ENCODE measurements around the gene ARID1A. TPM values are rescaled to one million over a fixed set of nuclear protein-coding genes. Genes with fewer than 3 reads are reported as not detected.

ARID1A gene
- total RNA-seq, 1 donor from 2014 or later = 85.1 TPM

DNA sequence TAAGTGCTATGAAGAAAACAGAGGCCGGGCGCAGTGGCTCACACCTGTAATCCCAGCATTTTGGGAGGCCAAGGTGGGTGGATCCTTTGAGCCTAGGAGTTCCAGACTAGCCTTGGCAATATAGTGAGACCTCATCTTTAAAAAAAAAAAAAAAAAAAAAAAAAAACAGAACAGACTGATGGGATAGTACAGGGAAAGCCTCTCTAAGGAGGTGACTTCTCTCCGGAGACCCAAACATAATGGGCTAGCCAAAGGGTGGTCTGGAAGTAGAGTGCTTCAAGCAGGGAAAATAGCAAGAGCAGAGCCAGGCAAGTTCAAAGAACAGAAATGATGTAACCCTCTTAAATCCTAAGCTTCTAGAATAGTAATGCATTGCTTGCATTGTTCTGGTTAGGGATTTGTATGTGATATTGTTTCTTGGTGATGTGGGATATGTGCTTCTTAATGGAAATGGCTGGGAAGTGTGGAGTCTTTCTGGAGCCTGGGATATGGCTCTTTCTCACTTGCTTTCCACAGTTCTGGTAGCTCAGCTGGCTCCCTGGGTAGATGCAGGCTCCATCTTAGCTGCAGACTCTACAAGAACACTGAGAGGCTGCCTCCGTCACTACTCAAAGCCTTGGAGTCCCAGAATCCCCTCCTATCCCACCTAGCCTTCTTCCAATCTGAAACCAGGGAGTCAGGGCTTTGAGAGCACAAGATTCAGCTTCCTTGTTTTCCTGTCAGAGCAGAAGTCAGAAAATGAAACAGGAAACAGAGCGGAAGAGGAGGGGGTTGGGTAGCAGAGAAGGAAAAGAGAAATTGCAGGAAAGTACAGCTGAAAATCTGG is 90.0 kb downstream of the ARID1A start:
- Histone ChIP-seq H3K36me3 (ENCODE audit: insufficient read depth, low read length) (peaks cover 17% of the 10 kb centered on the region), H3K9me3 (ENCODE audit: insufficient read depth, low read depth, low read length) (no peaks in the 10 kb centered on the region), H3K79me2 (ENCODE audit: insufficient read depth, low read length) (peaks cover 12% of the 10 kb centered on the region), H3K27me3 (ENCODE audit: insufficient read depth, low read length) (no peaks in the 10 kb centered on the region), H4K20me1 (ENCODE audit: insufficient read depth, low read length) (peaks cover 12% of the 10 kb centered on the region), H3K27ac (ENCODE audit: low read depth, low read length) (peak overlapping the region; percentile 95), H2AFZ (ENCODE audit: low read depth, low read length) (no peak overlapping the region), H3K4me1 (ENCODE audit: insufficient read depth, low read length) (peaks cover 55% of the 10 kb centered on the region), H3K4me3 (ENCODE audit: insufficient read depth, low read depth, low read length) (no peak overlapping the region), H3K4me2 (ENCODE audit: low read length) (peak overlapping the region; percentile 96), H3K9ac (ENCODE audit: low read length) (peak overlapping the region; percentile 92)
- DNase-seq (ENCODE audit: low read depth) (peak; percentile 56), FAIRE-seq (no peak)
- no peaks in the 10 kb centered on the region for H3K27me3 Mint-ChIP-seq (ENCODE audit: low read depth, unreplicated experiment)
- TF ChIP-seq, protein P1, sequence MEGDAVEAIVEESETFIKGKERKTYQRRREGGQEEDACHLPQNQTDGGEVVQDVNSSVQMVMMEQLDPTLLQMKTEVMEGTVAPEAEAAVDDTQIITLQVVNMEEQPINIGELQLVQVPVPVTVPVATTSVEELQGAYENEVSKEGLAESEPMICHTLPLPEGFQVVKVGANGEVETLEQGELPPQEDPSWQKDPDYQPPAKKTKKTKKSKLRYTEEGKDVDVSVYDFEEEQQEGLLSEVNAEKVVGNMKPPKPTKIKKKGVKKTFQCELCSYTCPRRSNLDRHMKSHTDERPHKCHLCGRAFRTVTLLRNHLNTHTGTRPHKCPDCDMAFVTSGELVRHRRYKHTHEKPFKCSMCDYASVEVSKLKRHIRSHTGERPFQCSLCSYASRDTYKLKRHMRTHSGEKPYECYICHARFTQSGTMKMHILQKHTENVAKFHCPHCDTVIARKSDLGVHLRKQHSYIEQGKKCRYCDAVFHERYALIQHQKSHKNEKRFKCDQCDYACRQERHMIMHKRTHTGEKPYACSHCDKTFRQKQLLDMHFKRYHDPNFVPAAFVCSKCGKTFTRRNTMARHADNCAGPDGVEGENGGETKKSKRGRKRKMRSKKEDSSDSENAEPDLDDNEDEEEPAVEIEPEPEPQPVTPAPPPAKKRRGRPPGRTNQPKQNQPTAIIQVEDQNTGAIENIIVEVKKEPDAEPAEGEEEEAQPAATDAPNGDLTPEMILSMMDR (IDR thresholded peaks at IDR 0.05; ENCODE audit: insufficient read depth, low read depth, low read length) = no peak
- TF ChIP-seq EZH2 (IDR thresholded peaks at IDR 0.05; ENCODE audit: insufficient read depth, low read length) = no peak
- H3K4me3 Mint-ChIP-seq (ENCODE audit: unreplicated experiment) = peak overlapping the region; percentile 90
- peaks cover 2% of the 10 kb centered on the region for H3K36me3 Mint-ChIP-seq (ENCODE audit: low read depth, unreplicated experiment)
- peaks cover 64% of the 10 kb centered on the region for H3K4me1 Mint-ChIP-seq (ENCODE audit: low read depth, unreplicated experiment)
- H3K27ac Mint-ChIP-seq (ENCODE audit: unreplicated experiment) = peak overlapping the region; percentile 100
- H3K9me3 Mint-ChIP-seq (ENCODE audit: unreplicated experiment) = no peaks in the 10 kb centered on the region

DNA sequence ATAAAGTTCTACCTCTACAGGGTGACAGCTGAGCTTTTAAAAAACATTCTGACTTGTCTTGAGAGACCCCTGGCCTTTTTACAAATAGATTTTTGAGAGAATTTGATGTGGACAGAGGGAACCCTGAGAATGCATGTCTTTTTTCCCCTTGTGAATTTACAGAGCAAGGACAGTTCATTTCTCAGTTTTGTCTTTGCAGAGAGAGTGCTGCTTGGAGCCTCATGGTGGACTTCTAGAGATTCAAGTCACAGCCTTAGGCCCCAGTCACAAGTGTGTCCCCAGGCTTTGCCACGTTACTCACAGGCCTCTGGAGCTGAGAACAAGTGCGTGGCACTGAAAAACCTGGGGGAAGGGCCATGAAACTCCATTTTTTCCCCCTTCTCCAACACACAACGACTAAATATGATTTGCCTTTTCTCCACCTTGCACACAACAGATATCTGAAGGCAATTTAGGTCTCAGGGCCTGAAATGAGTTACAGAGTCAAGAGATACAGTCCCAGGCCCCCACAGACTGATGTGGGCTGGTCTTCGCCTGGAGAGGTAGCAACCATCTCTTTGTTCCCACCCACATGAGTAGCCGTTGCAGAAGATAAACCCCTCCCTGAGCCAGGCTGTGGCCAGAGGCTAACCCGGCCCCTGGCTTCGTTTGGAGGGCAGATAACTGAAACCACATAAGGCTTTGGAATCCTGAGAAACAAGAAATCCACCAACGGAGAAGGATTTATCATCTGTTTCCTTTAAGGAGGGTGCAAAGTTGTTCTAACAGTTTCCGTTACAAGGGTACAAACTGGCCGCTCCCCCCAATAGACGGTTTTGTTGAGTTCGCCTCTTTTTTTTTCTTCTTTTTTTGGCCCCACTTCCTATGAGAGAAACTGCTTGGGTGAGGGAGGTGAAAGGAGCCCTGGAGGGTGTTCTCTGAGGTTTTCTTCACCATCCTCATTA is 90.9 kb downstream of the ARID1A start:
- peaks cover 12% of the 10 kb centered on the region for H3K79me2 ChIP-seq (ENCODE audit: insufficient read depth, low read length)
- no peak for TF ChIP-seq EZH2 (IDR thresholded peaks at IDR 0.05; ENCODE audit: insufficient read depth, low read length)
- H3K9me3 ChIP-seq (ENCODE audit: insufficient read depth, low read depth, low read length) = no peaks in the 10 kb centered on the region
- Mint-ChIP-seq H3K27me3 (ENCODE audit: low read depth, unreplicated experiment) (no peaks in the 10 kb centered on the region), H3K27ac (ENCODE audit: unreplicated experiment) (peak overlapping the region; percentile 100), H3K4me3 (ENCODE audit: unreplicated experiment) (peak overlapping the region; percentile 90), H3K4me1 (ENCODE audit: low read depth, unreplicated experiment) (peaks cover 61% of the 10 kb centered on the region), H3K36me3 (ENCODE audit: low read depth, unreplicated experiment) (peaks cover 4% of the 10 kb centered on the region), H3K9me3 (ENCODE audit: unreplicated experiment) (no peaks in the 10 kb centered on the region)
- H2AFZ ChIP-seq (ENCODE audit: low read depth, low read length) = no peak overlapping the region
- peak overlapping the region; percentile 96 for H3K4me2 ChIP-seq (ENCODE audit: low read length)
- H3K27ac ChIP-seq (ENCODE audit: low read depth, low read length) = peak overlapping the region; percentile 95
- peaks cover 3% of the 10 kb centered on the region for H4K20me1 ChIP-seq (ENCODE audit: insufficient read depth, low read length)
- peak overlapping the region; percentile 92 for H3K9ac ChIP-seq (ENCODE audit: low read length)
- peaks cover 55% of the 10 kb centered on the region for H3K4me1 ChIP-seq (ENCODE audit: insufficient read depth, low read length)
- peak overlapping the region; percentile 71 for H3K4me3 ChIP-seq (ENCODE audit: insufficient read depth, low read depth, low read length)
- FAIRE-seq = peak; percentile 17
- no peaks in the 10 kb centered on the region for H3K27me3 ChIP-seq (ENCODE audit: insufficient read depth, low read length)
- peak; percentile 88 for DNase-seq (ENCODE audit: low read depth)
- peaks cover 10% of the 10 kb centered on the region for H3K36me3 ChIP-seq (ENCODE audit: insufficient read depth, low read length)

DNA sequence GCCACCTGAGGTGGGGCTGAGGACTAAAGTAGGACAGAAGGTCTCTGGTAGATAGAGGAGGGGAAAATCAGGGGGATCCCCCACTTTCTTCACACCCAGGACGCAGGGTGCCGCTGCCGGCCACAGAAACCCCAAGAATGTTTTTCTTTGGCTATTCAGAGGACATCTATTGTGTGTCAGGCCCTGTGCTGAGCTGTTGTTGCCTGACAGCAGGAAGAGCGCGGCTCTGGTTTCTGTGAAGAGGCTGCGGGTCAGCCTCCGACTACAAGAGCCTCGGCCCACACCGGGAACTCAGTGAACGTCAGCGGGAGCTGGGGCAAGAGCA is 91.5 kb downstream of the ARID1A start:
- peak overlapping the region; percentile 71 for H3K4me3 ChIP-seq (ENCODE audit: insufficient read depth, low read depth, low read length)
- H2AFZ ChIP-seq (ENCODE audit: low read depth, low read length) = peak overlapping the region; percentile 63
- peaks cover 9% of the 10 kb centered on the region for H3K79me2 ChIP-seq (ENCODE audit: insufficient read depth, low read length)
- Mint-ChIP-seq H3K27me3 (ENCODE audit: low read depth, unreplicated experiment) (no peaks in the 10 kb centered on the region), H3K4me1 (ENCODE audit: low read depth, unreplicated experiment) (peaks cover 58% of the 10 kb centered on the region), H3K27ac (ENCODE audit: unreplicated experiment) (peak overlapping the region; percentile 100), H3K9me3 (ENCODE audit: unreplicated experiment) (no peaks in the 10 kb centered on the region), H3K4me3 (ENCODE audit: unreplicated experiment) (peak overlapping the region; percentile 90), H3K36me3 (ENCODE audit: low read depth, unreplicated experiment) (peaks cover 4% of the 10 kb centered on the region)
- FAIRE-seq = no peak
- no peaks in the 10 kb centered on the region for H3K9me3 ChIP-seq (ENCODE audit: insufficient read depth, low read depth, low read length)
- TF ChIP-seq, protein P1 (IDR thresholded peaks at IDR 0.05; ENCODE audit: insufficient read depth, low read depth, low read length) = no peak
- no peak for TF ChIP-seq EZH2 (IDR thresholded peaks at IDR 0.05; ENCODE audit: insufficient read depth, low read length)
- H3K9ac ChIP-seq (ENCODE audit: low read length) = peak overlapping the region; percentile 92
- no peaks in the 10 kb centered on the region for H3K27me3 ChIP-seq (ENCODE audit: insufficient read depth, low read length)
- H3K4me1 ChIP-seq (ENCODE audit: insufficient read depth, low read length) = peaks cover 55% of the 10 kb centered on the region
- H3K4me2 ChIP-seq (ENCODE audit: low read length) = peak overlapping the region; percentile 96
- peaks cover 6% of the 10 kb centered on the region for H3K36me3 ChIP-seq (ENCODE audit: insufficient read depth, low read length)
- DNase-seq (ENCODE audit: low read depth) = peak; percentile 59
- H3K27ac ChIP-seq (ENCODE audit: low read depth, low read length) = peak overlapping the region; percentile 95
- peaks cover 1% of the 10 kb centered on the region for H4K20me1 ChIP-seq (ENCODE audit: insufficient read depth, low read length)

Data from astrocyte (in vitro differentiated cells and primary cell).